ENCODE results near the gene SLC30A2.

GRCh38 chr1:25989440-25990234 lies 56.3 kb downstream of the SLC30A2 start:
- TF ChIP-seq CTCF (IDR thresholded peaks at IDR 0.05 in 2 of 3, conservative IDR thresholded peaks at IDR 0.05 in 1 of 3; ENCODE audit: insufficient read depth in 2 of 3, low read depth in 1 of 3, low read length in 3 of 3), result no peak
- no peak for TF ChIP-seq RFX5 (IDR thresholded peaks at IDR 0.05; ENCODE audit: low read depth, low read length)
